Measurements from ENCODE around the gene SYS1.

SYS1 gene

DNA sequence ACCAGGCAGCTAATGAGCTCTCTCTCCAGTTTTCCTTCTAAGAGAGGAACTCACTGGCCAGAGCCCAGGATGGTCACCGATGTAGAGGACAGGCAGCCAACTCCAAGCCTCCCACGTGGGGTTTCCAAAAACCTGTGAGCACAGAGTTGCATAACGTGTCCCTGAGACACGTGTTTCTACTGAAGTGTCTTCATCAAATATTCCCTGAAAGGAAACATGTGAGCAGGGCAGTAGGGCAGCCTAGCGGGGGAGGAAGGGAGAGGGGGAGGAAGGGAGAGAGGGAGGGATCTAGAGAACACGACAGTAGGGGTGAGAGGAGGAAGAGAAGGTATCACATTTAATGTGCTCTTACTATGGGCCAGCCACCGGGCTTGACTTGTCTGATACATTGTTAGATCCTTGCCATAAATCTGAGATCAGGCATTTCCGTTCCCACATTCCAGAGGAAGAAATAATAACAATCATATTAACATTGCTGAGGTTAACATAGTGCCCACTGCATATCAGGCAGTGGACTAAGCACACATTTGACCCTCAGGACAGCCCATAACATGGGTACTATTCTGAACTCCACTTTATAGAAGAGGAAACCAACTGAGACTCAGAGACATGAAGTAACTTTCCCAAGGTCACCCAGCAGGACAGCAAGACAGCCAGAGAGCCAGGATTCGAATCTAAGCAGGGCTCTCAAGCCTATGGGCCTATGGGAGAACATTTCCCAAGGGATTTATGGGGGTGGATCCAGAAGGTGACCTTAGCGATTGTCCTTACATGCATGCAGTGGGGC lies 4.5 kb upstream of the SYS1 start:
- DNase-seq: peak; percentile 72

DNA sequence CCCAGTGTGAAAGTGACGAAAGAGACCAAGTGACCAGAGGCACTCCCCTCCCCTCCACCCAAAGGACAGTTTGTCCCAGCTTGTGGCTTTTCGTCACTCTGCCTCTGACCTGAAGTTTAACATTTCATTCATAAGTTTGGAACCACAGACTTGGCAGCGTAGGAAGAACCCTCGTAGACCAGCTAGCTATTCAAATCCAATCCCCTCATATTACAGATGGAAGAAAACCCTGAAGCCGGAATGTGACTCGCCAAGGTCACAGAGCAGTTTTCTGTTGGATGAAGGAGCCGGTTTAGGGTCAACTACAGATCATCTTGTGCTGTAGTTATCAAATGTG lies 3.9 kb upstream of the SYS1 start:
- peak; percentile 50 for DNase-seq

DNA sequence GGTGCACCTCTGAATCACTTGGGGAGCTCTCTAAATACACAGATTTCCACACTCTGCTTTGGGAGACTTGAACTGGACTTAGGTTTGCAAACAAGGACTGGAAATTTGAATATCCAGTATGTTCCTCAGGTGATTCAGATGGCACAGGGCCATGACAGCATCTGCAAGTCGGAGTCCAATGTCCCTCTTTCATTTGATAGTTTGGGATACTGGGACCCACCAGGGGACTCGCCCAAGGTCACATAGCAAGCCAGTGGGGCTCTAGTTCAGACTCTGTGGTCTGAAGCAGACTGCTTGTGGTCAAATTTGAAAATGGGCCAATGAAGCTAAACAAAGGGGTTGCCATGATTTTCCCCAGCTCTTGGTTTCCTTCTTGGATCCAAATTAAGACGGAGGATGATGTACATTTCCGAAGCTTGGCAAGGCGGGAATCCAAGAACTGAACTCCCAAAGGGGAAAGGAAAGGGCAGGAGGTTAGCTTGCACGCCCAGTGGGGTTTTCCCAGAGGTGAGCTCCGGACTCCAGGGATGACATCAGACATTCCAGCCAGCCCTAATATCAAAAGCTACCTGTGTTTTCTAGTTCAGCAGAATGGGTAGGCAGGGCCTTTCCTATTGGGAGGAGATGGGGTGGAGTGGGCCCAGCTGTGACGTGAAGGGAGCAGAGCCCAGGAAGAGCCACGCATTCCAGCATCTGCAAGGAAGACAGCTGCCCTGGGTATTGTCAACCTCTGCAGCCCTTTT lies 3.4 kb upstream of the SYS1 start:
- DNase-seq: peak; percentile 60

DNA sequence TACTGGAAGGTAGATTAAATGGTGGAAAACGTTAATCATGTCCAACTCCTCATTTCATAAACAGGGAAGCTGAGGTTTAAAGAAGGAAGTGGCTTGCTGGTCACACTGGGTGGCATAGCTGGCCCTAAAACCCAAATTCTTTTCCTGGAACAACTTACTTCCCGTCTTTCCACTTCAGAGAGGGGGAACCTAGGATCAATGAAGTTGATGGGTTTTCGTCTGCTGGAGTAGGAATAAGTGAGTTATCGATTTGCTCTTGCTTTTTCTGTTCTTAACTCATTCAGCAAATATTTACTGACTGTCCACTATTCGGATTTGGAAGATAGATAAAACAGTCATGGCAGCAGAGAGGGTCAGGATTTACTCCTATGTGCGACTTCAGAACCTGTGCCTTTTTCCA lies 1.2 kb upstream of the SYS1 start:
- DNase-seq: no peak

DNA sequence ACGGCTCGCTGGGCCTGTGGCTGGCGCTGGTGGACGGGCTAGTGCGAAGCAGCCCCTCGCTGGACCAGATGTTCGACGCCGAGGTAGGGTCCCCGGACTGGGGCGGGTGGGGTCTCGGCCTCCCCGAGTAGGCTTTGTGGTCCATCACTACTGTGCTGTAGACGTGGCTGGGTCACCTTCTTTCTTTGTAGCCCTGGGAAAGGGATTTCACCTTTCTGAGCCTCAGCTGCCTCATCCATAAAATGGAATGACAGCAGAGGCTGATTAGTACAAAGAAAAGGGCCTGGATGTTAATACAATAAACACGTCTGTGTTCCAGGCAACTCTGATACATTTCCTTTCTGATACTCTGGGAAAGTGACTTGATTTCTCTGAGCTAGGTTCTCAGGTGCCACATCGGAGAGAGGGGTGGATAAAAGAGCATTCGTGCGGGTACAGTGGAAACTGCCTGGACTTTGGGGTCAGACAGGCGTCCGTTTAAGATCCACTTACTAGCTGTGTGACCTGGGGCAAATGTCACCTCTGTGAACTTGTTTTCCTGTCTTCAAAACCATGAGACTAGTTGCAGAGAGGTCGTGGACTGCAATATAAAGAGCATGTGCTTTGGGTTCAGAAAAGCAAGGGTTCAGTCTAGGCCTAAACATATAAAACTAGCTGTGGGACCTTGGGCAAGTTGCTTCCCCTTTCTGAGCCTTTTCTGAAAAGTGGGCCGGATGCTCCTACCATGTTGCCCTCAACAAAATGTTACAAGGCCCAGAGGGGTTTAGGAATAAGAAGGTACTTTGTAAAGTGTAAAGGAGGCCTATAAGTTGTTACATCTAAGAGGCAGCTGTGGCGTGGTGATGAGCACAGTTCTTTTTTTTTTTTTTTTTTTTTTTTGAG lies 896 bp downstream of the SYS1 start:
- no peak for DNase-seq

DNA sequence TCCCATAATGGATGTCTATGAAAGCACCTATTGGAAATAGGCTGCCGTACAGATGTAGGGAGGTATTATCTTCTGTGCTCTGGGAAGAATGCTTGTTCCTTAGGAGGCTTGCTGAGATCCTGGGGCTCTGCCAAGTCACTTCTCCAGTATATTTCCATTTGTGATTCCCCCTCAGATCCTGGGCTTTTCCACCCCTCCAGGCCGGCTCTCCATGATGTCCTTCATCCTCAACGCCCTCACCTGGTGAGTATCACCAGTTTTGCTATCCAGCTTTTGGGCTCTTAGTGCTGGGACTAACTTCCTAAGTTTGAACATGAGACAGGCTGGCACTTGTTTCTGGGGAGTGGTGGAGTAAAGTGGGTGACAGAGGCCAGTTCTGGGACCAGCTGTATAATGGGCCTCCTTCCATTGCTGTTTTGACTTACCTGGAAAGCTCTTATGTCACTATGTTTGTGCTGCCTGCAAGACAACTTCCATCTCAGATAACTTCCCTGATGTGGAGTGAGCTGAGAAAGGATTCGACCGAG lies 2.6 kb downstream of the SYS1 start:
- no peak for DNase-seq

DNA sequence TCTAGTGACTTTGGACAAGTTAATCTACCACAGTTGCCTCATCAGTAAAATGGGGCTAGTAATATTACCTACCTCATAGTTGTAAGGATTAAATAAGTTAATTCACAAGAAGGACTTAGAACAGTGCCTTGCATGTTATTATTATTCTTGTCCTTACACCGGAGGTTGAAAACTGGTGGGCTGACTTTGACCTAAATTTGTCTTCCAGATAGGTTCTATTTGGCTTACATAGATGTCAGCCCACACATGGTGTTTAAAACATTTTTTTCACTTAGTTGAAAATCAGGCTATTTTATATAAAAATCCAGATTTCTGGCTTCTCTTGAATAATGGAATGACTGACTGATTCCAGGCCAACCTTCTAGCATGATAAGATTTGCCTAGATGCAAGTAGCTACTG lies 3.2 kb downstream of the SYS1 start:
- no peak for DNase-seq

DNA sequence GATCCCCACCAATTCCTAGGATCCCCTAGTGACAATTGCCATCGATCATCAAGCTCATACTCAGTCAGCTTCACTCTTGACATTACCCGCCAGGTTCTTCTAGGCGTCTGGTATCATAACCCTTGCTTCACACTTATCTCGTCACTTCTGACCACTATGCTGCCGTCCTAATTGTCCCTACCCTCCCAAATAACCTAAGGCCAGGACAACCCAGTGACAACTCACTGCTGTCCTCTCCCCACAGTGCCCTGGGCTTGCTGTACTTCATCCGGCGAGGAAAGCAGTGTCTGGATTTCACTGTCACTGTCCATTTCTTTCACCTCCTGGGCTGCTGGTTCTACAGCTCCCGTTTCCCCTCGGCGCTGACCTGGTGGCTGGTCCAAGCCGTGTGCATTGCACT lies 3.7 kb downstream of the SYS1 start:
- no peak for DNase-seq

DNA sequence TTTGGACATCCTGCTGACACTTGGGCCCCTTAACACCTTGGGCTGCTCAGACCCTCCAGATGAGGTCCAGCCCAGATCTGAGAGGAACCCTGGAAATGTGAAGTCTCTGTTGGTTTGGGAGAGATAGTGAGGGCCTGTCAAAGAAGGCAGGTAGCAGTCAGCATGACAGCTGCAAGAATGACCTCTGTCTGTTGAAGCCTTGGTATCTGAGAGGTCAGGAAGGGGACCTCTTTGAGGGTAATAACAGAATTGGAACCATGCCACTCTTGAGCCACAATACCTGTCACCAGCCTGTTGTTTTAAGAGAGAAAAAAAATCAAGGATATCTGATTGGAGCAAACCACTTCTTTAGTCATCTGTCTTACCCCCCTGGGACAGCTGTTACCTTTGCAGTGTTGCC lies 4.2 kb downstream of the SYS1 start:
- DNase-seq: no peak

DNA sequence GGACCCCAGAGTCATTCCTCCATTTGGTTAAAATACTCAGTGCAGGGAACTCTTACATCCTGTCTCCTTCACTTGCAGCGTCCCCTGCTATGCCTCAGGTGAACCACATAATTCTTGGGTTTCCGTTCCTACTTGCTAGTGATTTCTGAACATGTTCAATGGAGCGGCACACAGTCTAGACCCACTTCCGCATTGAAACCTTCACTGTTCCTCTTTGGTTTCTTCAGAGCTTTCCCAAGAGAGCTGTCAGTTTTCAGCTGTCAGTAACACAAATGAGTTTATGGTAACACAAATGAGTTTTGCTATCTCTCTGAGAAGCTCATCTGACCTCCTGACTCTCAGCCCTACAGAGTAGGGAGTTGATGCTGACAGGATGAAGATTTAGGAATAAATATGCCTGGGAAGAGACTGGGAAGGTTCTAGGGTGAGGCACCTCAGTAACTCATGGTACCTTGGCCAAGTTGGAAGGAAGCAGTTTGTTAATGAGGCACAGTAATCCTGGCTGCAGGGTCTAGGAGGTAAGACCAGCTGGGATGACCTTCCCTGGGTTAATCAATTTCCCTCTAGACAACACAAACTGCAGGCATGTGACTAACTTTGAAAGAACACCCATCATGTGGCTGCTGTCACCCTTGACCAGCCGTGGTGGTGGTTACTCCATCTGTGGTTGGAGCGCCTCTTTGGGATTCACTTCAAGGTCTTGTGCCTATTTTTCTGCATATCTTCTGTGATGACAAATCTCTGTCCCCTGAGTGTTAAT lies 5.4 kb downstream of the SYS1 start:
- no peak for DNase-seq

DNA sequence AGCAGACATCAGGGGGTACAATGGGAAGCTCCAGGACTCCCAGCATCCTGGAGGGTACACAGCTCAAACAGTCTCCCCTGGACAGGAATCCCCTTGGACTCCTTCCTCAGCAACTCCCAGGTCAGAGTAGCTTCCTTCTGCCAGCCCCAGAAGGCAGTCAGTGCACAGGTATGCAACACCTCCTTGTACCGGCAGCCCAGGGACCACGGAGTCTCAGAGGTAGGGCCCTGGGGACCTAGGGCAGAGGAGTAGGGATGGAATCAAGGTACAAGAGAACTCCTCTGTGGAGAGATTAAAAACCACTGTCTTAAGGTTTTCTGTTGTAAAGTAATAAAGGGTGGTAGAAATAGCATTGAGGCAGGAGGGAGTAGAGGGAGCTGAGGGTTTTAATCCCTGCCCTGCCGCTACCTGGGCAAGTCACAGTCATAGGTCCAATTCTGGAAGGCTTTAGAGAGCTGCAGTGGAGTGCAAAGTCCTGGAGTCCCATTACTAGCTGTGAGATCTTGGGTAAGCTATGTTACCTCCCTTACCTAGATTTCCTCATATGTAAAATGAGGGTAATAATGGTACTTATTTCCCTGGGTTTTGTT lies 7.7 kb downstream of the SYS1 start:
- DNase-seq: no peak

DNA sequence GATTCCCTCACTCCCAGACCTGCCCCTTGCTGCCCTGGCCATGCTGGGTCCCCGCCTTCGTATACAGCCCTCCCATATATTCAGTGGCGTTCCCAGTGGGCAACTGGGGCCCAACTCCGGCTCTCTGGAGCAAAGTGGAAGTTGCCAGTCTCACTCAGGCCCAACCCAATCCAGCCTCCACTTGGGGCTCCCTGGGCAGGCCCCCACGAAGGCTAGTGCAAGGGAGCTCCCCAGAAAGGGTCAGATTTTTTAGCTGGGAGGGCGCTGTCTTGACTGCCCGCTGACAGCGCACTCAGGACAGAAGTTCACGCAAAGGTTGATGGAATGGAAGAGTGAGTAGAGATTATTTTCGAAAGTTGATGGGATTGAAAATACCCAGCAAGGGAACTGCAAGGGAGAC lies 9.3 kb downstream of the SYS1 start:
- no peak for DNase-seq

DNA sequence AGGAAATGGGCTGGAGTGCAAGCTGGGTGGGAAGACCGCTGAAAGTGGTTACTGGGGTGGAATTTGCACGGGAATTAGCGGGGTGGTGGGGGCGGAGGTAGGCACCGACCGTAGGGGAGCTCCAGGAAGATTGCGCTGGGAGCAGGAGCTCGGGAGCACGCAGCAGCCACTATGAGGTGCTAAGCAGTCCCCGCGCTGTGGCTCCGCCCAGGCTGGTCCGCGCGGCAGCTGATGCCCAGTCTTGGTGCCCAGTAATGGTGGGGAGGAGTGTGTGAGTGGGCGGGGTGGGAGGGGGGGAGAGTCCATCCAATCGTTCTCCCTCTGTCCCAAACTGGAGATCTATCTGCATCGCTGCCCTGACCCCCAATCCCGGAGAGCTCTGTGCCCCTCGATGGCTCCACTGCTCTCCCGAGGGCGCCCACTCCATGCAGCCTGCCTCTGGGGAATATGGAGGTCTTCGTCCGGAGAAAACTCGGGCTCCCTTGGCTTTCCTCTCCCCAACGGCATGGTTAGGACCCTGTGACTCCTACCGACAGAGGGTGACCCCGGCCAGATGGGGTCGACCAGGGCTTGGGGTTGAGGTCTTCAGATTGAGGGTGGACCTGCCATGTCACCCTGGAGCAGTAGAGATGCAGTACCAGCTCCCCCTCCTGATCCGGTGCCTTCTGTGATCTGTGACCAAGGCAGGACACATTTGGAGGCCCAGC lies 9.8 kb downstream of the SYS1 start:
- no peak for DNase-seq

DNA sequence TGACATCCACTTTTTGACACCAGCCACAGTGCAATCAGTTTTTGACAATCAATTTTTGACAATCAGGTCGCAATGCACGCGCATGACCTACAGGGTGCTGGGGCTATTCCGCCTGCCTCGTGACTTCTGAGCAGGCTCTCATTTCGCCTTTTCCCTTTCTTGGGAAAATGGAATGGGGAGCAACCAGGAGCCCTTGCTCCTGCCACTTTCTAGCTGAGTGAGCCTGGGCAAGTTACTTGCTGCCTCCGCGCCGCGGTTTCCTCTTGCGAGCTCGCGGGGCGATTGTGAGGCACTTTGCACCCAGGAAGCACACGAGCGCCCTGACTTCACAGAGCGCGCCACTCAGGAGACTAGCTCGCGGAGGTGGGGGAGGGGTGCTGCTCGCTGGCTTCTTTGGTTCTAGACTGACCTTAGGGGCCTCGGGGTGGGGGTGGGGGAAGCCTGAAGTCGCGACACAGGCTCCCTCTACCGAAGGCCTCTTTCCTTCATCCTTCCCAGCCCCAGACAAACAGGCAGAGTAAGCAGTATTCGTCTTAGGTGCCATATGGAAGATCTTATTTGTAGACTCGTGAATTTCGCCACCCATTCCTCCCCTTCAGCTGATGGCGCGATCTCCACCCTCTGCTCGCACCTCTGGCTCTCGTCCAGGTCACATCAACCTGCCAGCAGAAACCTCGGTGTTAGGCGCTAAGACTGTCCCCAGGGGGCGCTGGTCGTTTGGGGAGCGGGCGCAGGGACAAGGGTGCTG lies 10.6 kb downstream of the SYS1 start:
- DNase-seq: peak; percentile 78

DNA sequence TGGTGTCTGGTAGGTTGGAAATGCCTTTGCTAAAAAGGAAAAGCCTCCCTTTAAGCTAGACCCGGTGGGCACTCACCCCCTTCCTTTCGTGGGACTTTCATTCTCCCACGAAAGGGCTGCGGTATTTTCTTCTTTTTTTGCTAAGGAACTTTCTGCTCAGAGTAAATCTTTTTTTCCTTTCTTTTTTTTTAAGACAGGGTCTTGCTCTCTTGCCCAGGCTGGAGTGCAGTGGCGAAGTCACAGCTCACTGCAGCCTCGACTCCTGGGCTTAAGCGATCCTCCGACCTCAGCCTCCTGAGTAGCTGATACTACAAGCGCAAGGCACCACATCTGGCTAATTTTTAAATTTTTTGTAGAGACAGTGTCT lies 11.1 kb downstream of the SYS1 start:
- DNase-seq: no peak

DNA sequence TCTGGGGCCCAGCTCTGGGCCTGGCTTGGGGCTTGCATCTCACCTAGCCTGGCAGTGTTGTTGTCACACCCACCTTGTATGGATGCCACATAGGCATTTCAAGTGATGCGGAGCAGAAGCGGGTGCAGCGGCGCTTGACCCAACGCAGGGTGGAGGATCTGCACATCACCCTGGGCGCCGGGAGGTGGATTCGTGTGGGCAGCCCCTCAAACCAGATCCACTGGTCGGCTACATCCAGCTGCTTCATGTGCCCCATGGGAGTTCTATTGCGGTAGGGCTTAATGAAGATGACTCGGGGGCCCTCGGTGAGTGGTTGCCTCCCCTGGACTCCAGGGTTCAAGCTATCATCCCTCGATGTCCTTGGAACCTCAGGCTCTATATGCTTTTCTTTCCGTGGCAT lies 12.0 kb downstream of the SYS1 start:
- DNase-seq: no peak

DNA sequence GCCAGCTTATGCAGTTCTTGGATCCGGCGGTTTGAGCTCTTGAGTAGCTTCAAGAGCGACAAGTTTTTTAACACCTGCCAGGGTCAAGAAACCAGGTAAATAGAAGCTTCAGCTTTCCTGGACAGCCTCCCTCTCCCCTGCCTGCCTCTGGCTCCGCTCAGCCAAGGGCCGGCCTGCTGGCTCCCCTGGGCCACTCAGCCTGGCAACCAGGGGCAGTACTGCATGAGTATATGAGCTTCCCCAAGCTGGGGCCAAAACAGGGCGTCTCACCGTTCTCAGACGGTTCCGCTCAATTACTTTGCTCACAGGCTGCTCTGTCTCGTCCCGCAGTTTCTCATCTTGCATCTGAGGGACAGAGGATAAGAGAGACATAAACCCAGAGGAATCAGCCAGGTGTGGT lies 14.3 kb downstream of the SYS1 start:
- DNase-seq: no peak

DNA sequence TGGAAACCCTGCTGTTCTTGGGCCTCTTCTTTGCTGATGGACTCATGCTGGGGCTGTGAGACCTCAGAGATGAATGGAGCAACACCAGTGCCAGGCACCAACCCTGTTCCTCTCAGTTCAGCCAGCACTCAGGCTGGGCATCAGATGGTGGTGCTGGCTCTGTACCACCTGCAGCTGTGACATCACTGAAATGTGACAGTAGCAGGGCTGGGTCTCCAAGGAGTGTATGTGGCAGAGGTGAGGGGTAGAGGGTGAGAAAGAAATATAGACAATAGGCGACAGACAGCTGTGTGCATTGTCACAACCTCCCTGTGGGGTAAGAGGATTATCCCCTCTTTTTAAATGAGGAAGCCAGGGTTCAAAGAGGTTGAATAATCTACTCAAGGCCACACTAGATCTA lies 15.2 kb downstream of the SYS1 start, which contains the start of gene TP53TG5:
Gene TP53TG5, minus strand, starts transcription at position 135 of the 400 bp plus-strand sequence. Its CDS starts 89 bp downstream, at position 46.
- DNase-seq: no peak

DNA sequence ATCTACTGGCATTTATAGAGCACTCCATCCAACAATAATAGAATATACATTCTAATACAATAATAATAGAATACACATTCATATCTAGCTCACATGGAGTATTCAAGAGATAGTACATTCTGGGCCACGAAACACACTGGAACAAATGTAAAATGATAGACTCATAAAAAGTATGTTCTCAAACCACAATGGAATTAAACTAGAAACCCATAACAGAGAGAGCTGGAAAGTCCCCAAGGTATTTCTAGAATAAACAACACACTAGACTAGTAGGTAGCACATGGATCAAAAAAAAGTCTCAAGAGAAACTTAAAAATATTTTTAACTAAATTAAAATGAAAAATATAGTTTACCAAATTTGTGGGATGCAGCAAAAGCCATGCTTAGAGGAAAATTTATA lies 24.3 kb downstream of the SYS1 start:
- DNase-seq: no peak

DNA sequence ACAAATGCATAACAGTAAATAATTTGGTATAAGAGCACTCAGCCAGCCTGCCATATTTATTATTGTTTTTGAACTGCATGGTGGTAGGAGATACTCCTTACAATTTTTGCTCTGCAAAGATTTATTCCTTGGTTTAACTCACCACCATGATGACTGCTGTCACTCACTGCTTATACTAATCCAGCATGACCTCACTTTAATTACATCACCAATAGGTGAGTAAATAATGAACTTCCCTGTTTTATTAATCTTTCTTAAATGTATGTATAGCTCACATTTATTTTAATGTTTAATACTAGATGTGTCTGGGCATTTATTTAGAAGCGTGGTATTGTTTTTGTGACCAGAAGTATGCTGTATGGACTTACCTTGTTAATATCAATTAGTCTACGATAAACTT lies 28.0 kb downstream of the SYS1 start:
- no peak for DNase-seq

DNA sequence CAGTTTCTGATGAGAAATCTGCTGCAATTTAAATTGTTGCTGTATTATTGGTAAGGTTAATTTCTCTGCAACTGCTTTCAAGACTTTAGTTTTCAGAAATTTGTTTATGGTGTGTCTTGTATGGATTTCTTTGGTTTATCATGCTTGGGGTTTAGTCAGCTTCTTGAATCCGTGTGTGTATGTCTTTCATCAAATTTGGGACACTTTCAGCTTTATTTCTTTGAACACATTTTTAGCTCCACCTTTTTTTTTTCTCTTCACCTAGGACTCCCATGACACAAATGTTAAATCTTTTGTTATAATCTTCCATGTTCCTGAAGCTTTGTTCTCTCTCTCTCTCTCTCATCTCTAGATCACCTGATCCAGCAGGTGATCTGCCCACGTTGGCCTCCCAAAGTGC lies 28.6 kb downstream of the SYS1 start:
- DNase-seq: no peak
